HEK293 (cell line): Measurements from ENCODE around the gene PHKA2.

Experiments
- CTCF ChIA-PET: fragments of 350-600 bp; formaldehyde crosslinking; extraction: SDS; loops from one replicate; lab custom pipeline; 2021; ENCODE audit warnings: antibody characterized with exemption; lab: Yijun Ruan, JAX
- POLR2A ChIA-PET: fragments of 300-600 bp; formaldehyde crosslinking; extraction: SDS; loops from one replicate; lab custom pipeline; 2020; ENCODE audit warnings: antibody characterized with exemption, inconsistent platforms; lab: Yijun Ruan, JAX
- H3K27ac ChIP-seq: fragments of 200-500 bp; sonication (Bioruptor generic); 2 replicates; pipeline ENCODE4 v1.5.1; 2014; ENCODE audit warnings: low read depth, low read length, control low read depth, inconsistent platforms; ENCODE audit errors: extremely low read depth
- H3K36me3 ChIP-seq, 2 experiments: fragments of 200-500 bp in 1 of 2; sonication (Bioruptor generic) in 1 of 2; 1 replicate in 1 of 2; 2 replicates in 1 of 2; pipeline ENCODE4 v1.5.1; 2014 to 2017; ENCODE audit warnings: inconsistent platforms in 2 of 2, low read length in 2 of 2; ENCODE audit not compliant: control insufficient read depth in 2 of 2, insufficient read depth in 1 of 2
- H3K4me1 ChIP-seq: fragments of 200-500 bp; sonication (Bioruptor generic); 2 replicates; pipeline ENCODE4 v1.5.1; 2014; ENCODE audit warnings: mild to moderate bottlenecking, low read length, inconsistent platforms; ENCODE audit not compliant: control insufficient read depth, insufficient read depth
- H3K4me3 ChIP-seq: 2 replicates; pipeline ENCODE4 v1.5.1; 2011; ENCODE audit warnings: low read depth, mild to moderate bottlenecking, control low read depth, low read length, moderate library complexity
- H3K9me3 ChIP-seq: fragments of 200-500 bp; sonication (Bioruptor generic); 2 replicates; pipeline ENCODE4 v1.5.1; 2014; ENCODE audit warnings: low read depth, low read length, inconsistent platforms; ENCODE audit not compliant: control insufficient read depth, insufficient read depth
- GLI4 ChIP-seq: fragments of 450-650 bp; formaldehyde crosslinking; IDR thresholded peaks from 2 replicates; pipeline ENCODE4 v1.5.1; 2016; ENCODE audit warnings: missing biosample characterization, missing genetic modification characterization
- KLF17 ChIP-seq: fragments of 450-650 bp; formaldehyde crosslinking; IDR thresholded peaks from 2 replicates; pipeline ENCODE4 v1.5.1; 2016; ENCODE audit warnings: missing biosample characterization, missing genetic modification characterization
- KLF9 ChIP-seq: fragments of 450-650 bp; formaldehyde crosslinking; IDR thresholded peaks from 2 replicates; pipeline ENCODE4 v1.5.1; 2016; ENCODE audit warnings: missing biosample characterization, missing genetic modification characterization, low read depth
- SCRT2 ChIP-seq: fragments of 450-650 bp; formaldehyde crosslinking; IDR thresholded peaks from 2 replicates; pipeline ENCODE4 v1.5.1; 2016; ENCODE audit warnings: missing biosample characterization, missing genetic modification characterization
- YY2 ChIP-seq: fragments of 450-650 bp; formaldehyde crosslinking; IDR thresholded peaks from 2 replicates; pipeline ENCODE4 v1.5.1; 2016; ENCODE audit warnings: missing biosample characterization, missing genetic modification characterization
- ZBTB21 ChIP-seq: fragments of 450-650 bp; formaldehyde crosslinking; IDR thresholded peaks from 2 replicates; pipeline ENCODE4 v1.5.1; 2017; ENCODE audit warnings: missing biosample characterization, missing genetic modification characterization
- ZFP37 ChIP-seq: fragments of 450-650 bp; formaldehyde crosslinking; IDR thresholded peaks from 2 replicates; pipeline ENCODE4 v1.5.1; 2016; ENCODE audit warnings: missing biosample characterization, missing genetic modification characterization
- ZNF138 ChIP-seq: fragments of 450-650 bp; formaldehyde crosslinking; IDR thresholded peaks from 2 replicates; pipeline ENCODE4 v1.5.1; 2016; ENCODE audit warnings: missing biosample characterization, missing genetic modification characterization, borderline replicate concordance
- ZNF16 ChIP-seq: fragments of 450-650 bp; formaldehyde crosslinking; IDR thresholded peaks from 2 replicates; pipeline ENCODE4 v1.5.1; 2016; ENCODE audit warnings: low read depth, missing biosample characterization, missing genetic modification characterization
- ZNF184 ChIP-seq: fragments of 450-650 bp; IDR thresholded peaks from 2 replicates; pipeline ENCODE4 v1.5.1; 2018; ENCODE audit warnings: missing biosample characterization, mild to moderate bottlenecking, missing genetic modification characterization
- ZNF324 ChIP-seq: fragments of 450-650 bp; formaldehyde crosslinking; IDR thresholded peaks from 2 replicates; pipeline ENCODE4 v1.5.1; 2016; ENCODE audit warnings: missing biosample characterization, missing genetic modification characterization
- ZNF530 ChIP-seq: fragments of 450-650 bp; formaldehyde crosslinking; IDR thresholded peaks from 2 replicates; pipeline ENCODE4 v1.5.1; 2016; ENCODE audit warnings: low read depth, missing biosample characterization, missing genetic modification characterization
- ZNF560 ChIP-seq: fragments of 450-650 bp; formaldehyde crosslinking; IDR thresholded peaks from 2 replicates; pipeline ENCODE4 v1.5.1; 2017; ENCODE audit warnings: missing biosample characterization, missing genetic modification characterization, borderline replicate concordance
- ZNF600 ChIP-seq: fragments of 450-650 bp; formaldehyde crosslinking; IDR thresholded peaks from 2 replicates; pipeline ENCODE4 v1.5.1; 2016; ENCODE audit warnings: missing biosample characterization, missing genetic modification characterization
- ZNF623 ChIP-seq: fragments of 450-650 bp; formaldehyde crosslinking; IDR thresholded peaks from 2 replicates; pipeline ENCODE4 v1.5.1; 2016; ENCODE audit warnings: missing biosample characterization, missing genetic modification characterization
- ZNF624 ChIP-seq: fragments of 450-650 bp; formaldehyde crosslinking; IDR thresholded peaks from 2 replicates; pipeline ENCODE4 v1.5.1; 2017; ENCODE audit warnings: missing biosample characterization, missing genetic modification characterization
- ZNF670 ChIP-seq: fragments of 450-650 bp; formaldehyde crosslinking; IDR thresholded peaks from 2 replicates; pipeline ENCODE4 v1.5.1; 2016; ENCODE audit warnings: missing biosample characterization, missing genetic modification characterization, low read depth
- ZSCAN16 ChIP-seq: fragments of 450-650 bp; formaldehyde crosslinking; IDR thresholded peaks from 2 replicates; pipeline ENCODE4 v1.5.1; 2016; ENCODE audit warnings: missing biosample characterization, missing genetic modification characterization
- ZSCAN18 ChIP-seq: fragments of 450-650 bp; formaldehyde crosslinking; IDR thresholded peaks from 2 replicates; pipeline ENCODE4 v1.5.1; 2016; ENCODE audit warnings: missing biosample characterization, missing genetic modification characterization
- TF ChIP-seq, protein P1 (sequence below): fragments of 450-650 bp; formaldehyde crosslinking; IDR thresholded peaks from 2 replicates; pipeline ENCODE4 v1.5.1; 2017; ENCODE audit warnings: missing biosample characterization, mild to moderate bottlenecking, missing genetic modification characterization, moderate library complexity
- TF ChIP-seq, protein P2 (sequence below): fragments of 450-650 bp; formaldehyde crosslinking; optimal IDR thresholded peaks from 2 replicates; pipeline ENCODE3; 2016; ENCODE audit warnings: missing biosample characterization, mild to moderate bottlenecking, missing genetic modification characterization

Gene PHKA2

GRCh38 chrX:19005909-19006308 lies 22.0 kb upstream of the PHKA2 start:
- ChIA-PET POLR2A (no interaction called here), CTCF (interaction anchor here (0.9 to 1.1 kb wide), 3 partner anchors 11 to 20 kb away, joined by 3 read pairs; no protein-coding TSS in a partner anchor)
- Histone ChIP-seq H3K4me1 (0 out of 2 replicates have a peak, but pooled peaks cover 3% of the 10 kb centered on the region), H3K4me3 (no peak overlapping the region), H3K9me3 (no peaks in the 10 kb centered on the region), H3K27ac (no peak overlapping the region), H3K36me3 (no peaks in the 10 kb centered on the region; a peak in 1 of 3 replicates)
- TF ChIP-seq SCRT2 (tag by site-specific recombination) = peak; percentile 33; the same call in 1 of the 2 replicates
- TF ChIP-seq GLI4 (tag by site-specific recombination) = no peak

DNA sequence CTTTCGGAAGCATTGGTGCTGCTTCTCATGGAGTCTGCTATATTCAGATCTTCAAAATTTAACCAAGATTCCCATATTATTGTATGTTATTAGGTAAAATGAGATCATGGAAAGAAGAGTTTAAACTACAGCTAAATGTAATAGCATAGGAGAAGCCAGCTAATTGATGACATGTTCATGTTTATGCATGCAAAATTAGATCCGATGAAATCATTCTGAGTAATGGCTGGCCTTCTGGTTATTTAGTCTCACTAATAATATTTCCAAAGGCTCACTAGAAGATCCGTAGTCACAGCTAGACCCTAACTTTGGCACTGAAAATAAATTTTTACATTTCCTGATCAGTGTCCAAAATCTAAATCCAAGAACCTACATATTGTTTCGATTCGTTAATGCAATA lies 19.8 kb upstream of the PHKA2 start:
- CTCF ChIA-PET = interaction anchor here (0.9 kb wide), 1 partner anchor 14 kb away, joined by 6 read pairs; no protein-coding TSS in a partner anchor
- Histone ChIP-seq H3K4me3 (no peak overlapping the region), H3K36me3 (no peaks in the 10 kb centered on the region; a peak in 1 of 3 replicates), H3K9me3 (no peaks in the 10 kb centered on the region), H3K27ac (no peak overlapping the region), H3K4me1 (0 out of 2 replicates have a peak, but pooled peaks cover 3% of the 10 kb centered on the region)
- TF ChIP-seq ZBTB21 (tag by site-specific recombination) = no peak
- no peak for TF ChIP-seq ZNF138 (tag by site-specific recombination)
- no peak for TF ChIP-seq ZNF600 (tag by site-specific recombination)
- no peak for TF ChIP-seq KLF9
- TF ChIP-seq ZNF184 (tag by site-specific recombination) = no peak
- no peak for TF ChIP-seq ZNF670 (tag by site-specific recombination)
- TF ChIP-seq ZNF324 (tag by site-specific recombination) = no peak
- no peak for TF ChIP-seq ZNF623
- TF ChIP-seq YY2 (tag by site-specific recombination) = no peak
- no peak for TF ChIP-seq ZSCAN18 (tag by site-specific recombination)
- TF ChIP-seq KLF17 = no peak
- TF ChIP-seq, protein P1, sequence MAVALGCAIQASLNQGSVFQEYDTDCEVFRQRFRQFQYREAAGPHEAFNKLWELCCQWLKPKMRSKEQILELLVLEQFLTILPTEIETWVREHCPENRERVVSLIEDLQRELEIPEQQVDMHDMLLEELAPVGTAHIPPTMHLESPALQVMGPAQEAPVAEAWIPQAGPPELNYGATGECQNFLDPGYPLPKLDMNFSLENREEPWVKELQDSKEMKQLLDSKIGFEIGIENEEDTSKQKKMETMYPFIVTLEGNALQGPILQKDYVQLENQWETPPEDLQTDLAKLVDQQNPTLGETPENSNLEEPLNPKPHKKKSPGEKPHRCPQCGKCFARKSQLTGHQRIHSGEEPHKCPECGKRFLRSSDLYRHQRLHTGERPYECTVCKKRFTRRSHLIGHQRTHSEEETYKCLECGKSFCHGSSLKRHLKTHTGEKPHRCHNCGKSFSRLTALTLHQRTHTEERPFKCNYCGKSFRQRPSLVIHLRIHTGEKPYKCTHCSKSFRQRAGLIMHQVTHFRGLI (tag by site-specific recombination) = no peak
- POLR2A ChIA-PET = no interaction called here

- H3K9me3 ChIP-seq = no peaks in the 10 kb centered on the region
- no peak for TF ChIP-seq ZNF560 (tag by site-specific recombination)
- no peak for TF ChIP-seq ZFP37 (tag by site-specific recombination)
- no peak for TF ChIP-seq ZNF16 (tag by site-specific recombination)
- no peak for TF ChIP-seq ZNF530
- no peak for TF ChIP-seq ZSCAN16 (tag by site-specific recombination)
- no peak for TF ChIP-seq ZNF624 (tag by site-specific recombination)
- TF ChIP-seq, protein P1 (tag by site-specific recombination) = no peak
- no peak for TF ChIP-seq ZSCAN18 (tag by site-specific recombination)
- TF ChIP-seq, protein P2, sequence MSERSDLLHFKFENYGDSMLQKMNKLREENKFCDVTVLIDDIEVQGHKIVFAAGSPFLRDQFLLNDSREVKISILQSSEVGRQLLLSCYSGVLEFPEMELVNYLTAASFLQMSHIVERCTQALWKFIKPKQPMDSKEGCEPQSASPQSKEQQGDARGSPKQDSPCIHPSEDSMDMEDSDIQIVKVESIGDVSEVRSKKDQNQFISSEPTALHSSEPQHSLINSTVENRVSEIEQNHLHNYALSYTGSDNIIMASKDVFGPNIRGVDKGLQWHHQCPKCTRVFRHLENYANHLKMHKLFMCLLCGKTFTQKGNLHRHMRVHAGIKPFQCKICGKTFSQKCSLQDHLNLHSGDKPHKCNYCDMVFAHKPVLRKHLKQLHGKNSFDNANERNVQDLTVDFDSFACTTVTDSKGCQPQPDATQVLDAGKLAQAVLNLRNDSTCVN (tag by site-specific recombination) = no peak
- TF ChIP-seq, all 188 proteins: peak for 0
- POLR2A ChIA-PET = interaction anchor here (0.6 kb wide), 1 partner anchor 20 kb away, joined by 3 read pairs; no protein-coding TSS in a partner anchor
- Histone ChIP-seq H3K36me3 (no peaks in the 10 kb centered on the region), H3K4me3 (no peak overlapping the region), H3K4me1 (0 out of 2 replicates have a peak, but pooled peaks cover 3% of the 10 kb centered on the region), H3K27ac (no peak overlapping the region)
- CTCF ChIA-PET = interaction anchor here (0.5 to 1.2 kb wide), 2 partner anchors 17 to 19 kb away, joined by 3 to 6 read pairs; no protein-coding TSS in a partner anchor
These were observed 14.7 kb upstream of the PHKA2 start for GRCh38 chrX:18998653-18999052.
